Liver (tissue), 9 donors: ENCODE data around the gene MST1. TPM values are rescaled to one million over a fixed set of nuclear protein-coding genes. Genes with fewer than 3 reads are reported as not detected.

Experiments used
- DNase-seq: peaks from one replicate; pipeline ENCODE4 v3.0.0-alpha.2; 2017; ENCODE audit warnings: low spot score
- H3K27ac ChIP-seq, 2 donors: one replicate each; pipeline ENCODE4 v1.7.0; 2013; ENCODE audit warnings: inconsistent platforms in 2 of 2, low read length in 2 of 2, control low read depth in 1 of 2, low read depth in 1 of 2, mild to moderate bottlenecking in 1 of 2
- H3K27me3 ChIP-seq, 4 donors: one replicate each; pipeline versions ENCODE4 v1.6.1 to v1.7.0; 2013; ENCODE audit warnings: low read length in 3 of 4, inconsistent platforms in 1 of 4, mild to moderate bottlenecking in 1 of 4, moderate library complexity in 1 of 4; ENCODE audit not compliant: control insufficient read depth in 4 of 4, insufficient read depth in 4 of 4
- H3K36me3 ChIP-seq, 4 donors: one replicate each; pipeline versions ENCODE4 v1.6.1 to v1.7.0; 2013; ENCODE audit warnings: low read length in 3 of 4, mild to moderate bottlenecking in 3 of 4, low read depth in 1 of 4, moderate library complexity in 1 of 4; ENCODE audit not compliant: control insufficient read depth in 4 of 4, insufficient read depth in 3 of 4
- H3K4me1 ChIP-seq, 4 donors: one replicate each; pipeline versions ENCODE4 v1.6.1 to v1.7.0; 2013; ENCODE audit warnings: low read length in 3 of 4, mild to moderate bottlenecking in 3 of 4, moderate library complexity in 1 of 4; ENCODE audit not compliant: control insufficient read depth in 4 of 4, insufficient read depth in 4 of 4
- H3K4me3 ChIP-seq, 3 donors: one replicate each; pipeline versions ENCODE4 v1.6.1 to v1.7.0; 2013; ENCODE audit warnings: low read length in 3 of 3, control low read depth in 1 of 3, low read depth in 1 of 3, mild to moderate bottlenecking in 1 of 3
- H3K9ac ChIP-seq, 2 donors: one replicate each; pipeline ENCODE4 v1.7.0; 2013; ENCODE audit warnings: low read length in 2 of 2, mild to moderate bottlenecking in 2 of 2, moderate library complexity in 2 of 2, control low read depth in 1 of 2, low read depth in 1 of 2
- H3K9me3 ChIP-seq, 4 donors: one replicate each; pipeline versions ENCODE4 v1.6.1 to v1.7.0; 2013; ENCODE audit warnings: low read length in 3 of 4; ENCODE audit not compliant: control insufficient read depth in 4 of 4
- ATF3 ChIP-seq: IDR thresholded peaks from 2 replicates; pipeline ENCODE4 v1.6.1; 2016; ENCODE audit warnings: antibody characterized with exemption
- CTCF ChIP-seq: fragments of 150-350 bp; IDR thresholded peaks from 2 replicates; pipeline ENCODE4 v1.5.1; 2017; ENCODE audit warnings: improper control_type of control experiment, low read depth, low read length; ENCODE audit not compliant: missing input control
- EGR1 ChIP-seq, 2 donors: IDR thresholded peaks; 2 replicates each; pipeline ENCODE4 v1.6.1; 2016 to 2018; ENCODE audit warnings: antibody characterized with exemption in 2 of 2, low read depth in 2 of 2
- FOXA1 ChIP-seq: IDR thresholded peaks from 2 replicates; pipeline ENCODE4 v1.6.1; 2016; ENCODE audit warnings: antibody characterized with exemption
- FOXA2 ChIP-seq: IDR thresholded peaks from 2 replicates; pipeline ENCODE4 v1.6.1; 2016; ENCODE audit warnings: antibody characterized with exemption
- GABPA ChIP-seq, 2 donors: IDR thresholded peaks in 1 of 2; conservative IDR thresholded peaks in 1 of 2; 2 replicates each; pipeline ENCODE4 v1.6.1; 2016; ENCODE audit warnings: antibody characterized with exemption in 2 of 2, mild to moderate bottlenecking in 1 of 2, moderate library complexity in 1 of 2
- HNF4A ChIP-seq, 2 donors: conservative IDR thresholded peaks; 2 replicates each; pipeline ENCODE4 v1.6.1; 2016; ENCODE audit warnings: antibody characterized with exemption in 2 of 2, mild to moderate bottlenecking in 2 of 2
- HNF4G ChIP-seq: IDR thresholded peaks from 2 replicates; pipeline ENCODE4 v1.6.1; 2016; ENCODE audit warnings: antibody characterized with exemption
- JUND ChIP-seq, 2 donors: IDR thresholded peaks; 2 replicates each; pipeline ENCODE4 v1.6.1; 2016; ENCODE audit warnings: antibody characterized with exemption in 2 of 2
- NR2F2 ChIP-seq: IDR thresholded peaks from 2 replicates; pipeline ENCODE4 v1.6.1; 2016; ENCODE audit warnings: antibody characterized with exemption
- RAD21 ChIP-seq, 2 donors: IDR thresholded peaks; 2 replicates each; pipeline ENCODE4 v1.6.1; 2016; ENCODE audit warnings: antibody characterized with exemption in 2 of 2, mild to moderate bottlenecking in 2 of 2
- SP1 ChIP-seq: IDR thresholded peaks from 2 replicates; pipeline ENCODE4 v1.6.1; 2018; ENCODE audit warnings: antibody characterized with exemption, mild to moderate bottlenecking
- TAF1 ChIP-seq: conservative IDR thresholded peaks from 2 replicates; pipeline ENCODE4 v1.6.1; 2016; ENCODE audit warnings: antibody characterized with exemption, mild to moderate bottlenecking
- YY1 ChIP-seq: IDR thresholded peaks from 2 replicates; pipeline ENCODE4 v1.6.1; 2016; ENCODE audit warnings: antibody characterized with exemption, mild to moderate bottlenecking
- ZBTB33 ChIP-seq: IDR thresholded peaks from 2 replicates; pipeline ENCODE4 v1.6.1; 2016; ENCODE audit warnings: antibody characterized with exemption
- WGBS: extraction: QIAGEN DNeasy Blood & Tissue Kit; methylation state at CpG from one replicate; pipeline ENCODE4 v1.1.7; 2013; 5-methylcytosine and 5-hydroxymethylcytosine counted together
- polyA plus RNA-seq, 2 donors: library from polyadenylated mRNA; stranded (reverse) in 1 of 2; unstranded in 1 of 2; fragments of 200-250 nt in 1 of 2; fragments of >200 nt in 1 of 2; fragmentation: Nextera tagmentation in 1 of 2; extraction: Ambion mirVana in 1 of 2; gene quantifications; one replicate each; pipeline versions ENCODE4 v1.2.1 to v1.2.3, GENCODE V29; 2013 to 2015
- total RNA-seq, 2 donors: library from RNA; depleted of rRNA; stranded (reverse); fragments of >200 nt; gene quantifications; one replicate each; pipeline ENCODE4 v1.2.3, GENCODE V29; 2014
- TF ChIP-seq, protein P1 (sequence below): IDR thresholded peaks from 2 replicates; pipeline ENCODE4 v1.6.1; 2016; ENCODE audit warnings: antibody characterized with exemption, mild to moderate bottlenecking
- donor health status: healthy.
- donor health status: healthy.
- donor health status: healthy.
- donor health status: healthy.
- donor health status: healthy.

MST1 gene
- total and polyA plus RNA-seq, 4 donors: 262 to 634 (median 530) TPM

GRCh38 chr3:49649576-49649975, 39.7 kb downstream of the MST1 start:
- Histone ChIP-seq H3K9ac (no peak overlapping the region), H3K27me3 (no peaks in the 10 kb centered on the region), H3K27ac (no peak overlapping the region), H3K4me3 (no peak overlapping the region), H3K4me1 (peaks cover 3 to 25% (median 14%) of the 10 kb centered on the region in 4 donors), H3K36me3 (no peaks in the 10 kb centered on the region), H3K9me3 (no peaks in the 10 kb centered on the region)
- TF ChIP-seq JUND (IDR thresholded peaks at IDR 0.05): no peak
- TF ChIP-seq FOXA1: no peak
- TF ChIP-seq HNF4A (conservative IDR thresholded peaks at IDR 0.05): no peak
- no peak for TF ChIP-seq RAD21 (IDR thresholded peaks at IDR 0.05)
- TF ChIP-seq ZBTB33: no peak
- no peak for TF ChIP-seq CTCF
- no peak for TF ChIP-seq EGR1 (IDR thresholded peaks at IDR 0.05; ENCODE audit: low read depth in 2 of 2)
- TF ChIP-seq, protein P1, sequence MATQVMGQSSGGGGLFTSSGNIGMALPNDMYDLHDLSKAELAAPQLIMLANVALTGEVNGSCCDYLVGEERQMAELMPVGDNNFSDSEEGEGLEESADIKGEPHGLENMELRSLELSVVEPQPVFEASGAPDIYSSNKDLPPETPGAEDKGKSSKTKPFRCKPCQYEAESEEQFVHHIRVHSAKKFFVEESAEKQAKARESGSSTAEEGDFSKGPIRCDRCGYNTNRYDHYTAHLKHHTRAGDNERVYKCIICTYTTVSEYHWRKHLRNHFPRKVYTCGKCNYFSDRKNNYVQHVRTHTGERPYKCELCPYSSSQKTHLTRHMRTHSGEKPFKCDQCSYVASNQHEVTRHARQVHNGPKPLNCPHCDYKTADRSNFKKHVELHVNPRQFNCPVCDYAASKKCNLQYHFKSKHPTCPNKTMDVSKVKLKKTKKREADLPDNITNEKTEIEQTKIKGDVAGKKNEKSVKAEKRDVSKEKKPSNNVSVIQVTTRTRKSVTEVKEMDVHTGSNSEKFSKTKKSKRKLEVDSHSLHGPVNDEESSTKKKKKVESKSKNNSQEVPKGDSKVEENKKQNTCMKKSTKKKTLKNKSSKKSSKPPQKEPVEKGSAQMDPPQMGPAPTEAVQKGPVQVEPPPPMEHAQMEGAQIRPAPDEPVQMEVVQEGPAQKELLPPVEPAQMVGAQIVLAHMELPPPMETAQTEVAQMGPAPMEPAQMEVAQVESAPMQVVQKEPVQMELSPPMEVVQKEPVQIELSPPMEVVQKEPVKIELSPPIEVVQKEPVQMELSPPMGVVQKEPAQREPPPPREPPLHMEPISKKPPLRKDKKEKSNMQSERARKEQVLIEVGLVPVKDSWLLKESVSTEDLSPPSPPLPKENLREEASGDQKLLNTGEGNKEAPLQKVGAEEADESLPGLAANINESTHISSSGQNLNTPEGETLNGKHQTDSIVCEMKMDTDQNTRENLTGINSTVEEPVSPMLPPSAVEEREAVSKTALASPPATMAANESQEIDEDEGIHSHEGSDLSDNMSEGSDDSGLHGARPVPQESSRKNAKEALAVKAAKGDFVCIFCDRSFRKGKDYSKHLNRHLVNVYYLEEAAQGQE: no peak
- DNase-seq: no peak
- WGBS: 95% methylated on average over 1 of the region's 1 CpG

DNA sequence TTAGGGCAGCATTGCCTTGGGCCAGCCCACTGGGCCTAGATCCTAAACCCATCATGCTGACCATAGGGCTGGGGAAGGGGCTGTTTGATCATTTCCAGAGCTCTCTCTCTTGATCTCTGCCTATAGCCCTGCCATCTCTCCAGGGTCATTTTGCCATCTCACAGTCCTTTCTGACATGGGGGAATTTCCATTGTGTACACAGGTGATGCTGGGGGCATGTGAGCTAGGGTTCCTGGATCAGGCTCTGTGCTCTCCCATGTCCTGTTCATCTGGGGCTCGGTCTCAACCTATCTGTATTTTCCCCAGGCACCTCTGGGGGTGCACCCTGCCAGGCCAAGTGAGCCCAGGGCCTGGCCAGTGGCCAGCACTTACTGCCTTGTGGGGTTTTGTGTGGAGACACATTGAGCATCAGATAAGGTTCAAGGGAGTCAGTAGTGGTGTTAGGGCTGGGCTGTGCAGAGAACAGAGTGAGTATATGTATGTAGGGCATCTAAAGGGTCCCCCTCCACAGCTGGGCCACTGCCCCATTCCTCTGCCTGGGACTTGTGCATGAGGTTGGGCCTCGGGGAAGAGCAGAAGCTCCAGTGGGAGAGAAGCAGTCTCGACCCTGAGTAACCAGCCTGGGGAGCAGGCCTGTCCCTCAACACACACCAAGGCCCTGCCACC, 40.8 kb downstream of the MST1 start:
- Histone ChIP-seq H3K36me3 (no peaks in the 10 kb centered on the region), H3K9ac (no peak overlapping the region), H3K4me1 (peaks cover 3 to 25% (median 14%) of the 10 kb centered on the region in 4 donors), H3K4me3 (no peak overlapping the region), H3K27me3 (no peaks in the 10 kb centered on the region), H3K27ac (no peak overlapping the region), H3K9me3 (no peaks in the 10 kb centered on the region)
- no peak for TF ChIP-seq RAD21 (IDR thresholded peaks at IDR 0.05)
- 87% methylated on average over 3 of the region's 3 CpGs for WGBS
- no peak for DNase-seq

DNA sequence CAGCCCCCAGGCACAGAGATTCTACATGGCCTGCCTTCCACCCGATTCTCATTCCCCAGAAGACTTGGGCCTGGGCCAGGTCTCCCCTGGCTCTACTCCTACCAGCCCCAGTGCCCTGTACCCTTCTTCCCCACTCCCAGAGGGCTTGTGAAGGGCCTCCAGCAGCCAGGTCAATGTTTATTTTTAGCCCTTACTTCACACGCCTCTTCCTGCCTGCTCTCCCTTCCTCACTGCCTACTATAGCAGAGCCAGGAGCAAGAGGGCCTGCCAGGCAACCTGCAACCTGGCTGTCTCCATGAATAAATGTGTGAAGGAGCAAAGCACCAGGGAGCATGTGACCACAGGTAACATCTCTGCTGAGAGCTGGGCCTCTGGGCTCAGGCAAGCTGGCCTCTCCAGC, 41.5 kb downstream of the MST1 start:
- Histone ChIP-seq H3K9ac (no peak overlapping the region), H3K27ac (no peak overlapping the region), H3K27me3 (no peaks in the 10 kb centered on the region), H3K4me3 (no peak overlapping the region), H3K9me3 (no peaks in the 10 kb centered on the region), H3K36me3 (no peaks in the 10 kb centered on the region), H3K4me1 (peaks cover 3 to 25% (median 14%) of the 10 kb centered on the region in 4 donors)
- no peak for DNase-seq
- WGBS: 75% methylated on average over 2 of the region's 2 CpGs
- TF ChIP-seq FOXA1: no peak
- no peak for TF ChIP-seq YY1
- TF ChIP-seq, protein P1: no peak
- TF ChIP-seq FOXA2: no peak
- TF ChIP-seq RAD21 (IDR thresholded peaks at IDR 0.05): no peak
- no peak for TF ChIP-seq TAF1
- TF ChIP-seq ATF3: no peak
- TF ChIP-seq HNF4A (conservative IDR thresholded peaks at IDR 0.05): no peak
- no peak for TF ChIP-seq GABPA (IDR thresholded peaks at IDR 0.05 in 1 of 2, conservative IDR thresholded peaks at IDR 0.05 in 1 of 2)
- no peak for TF ChIP-seq NR2F2
- TF ChIP-seq SP1: no peak
- TF ChIP-seq JUND (IDR thresholded peaks at IDR 0.05): no peak
- TF ChIP-seq HNF4G: no peak
